HG03439 (cell line): ENCODE measurements around the gene UTF1.
"Not testable (repeated sequence)": the region's sequence is repeated elsewhere in the genome, so short reads cannot be mapped to it uniquely, and the experiment has no call there.

Experiments
- ATAC-seq: cut with Tn5 transposase; IDR thresholded peaks from one replicate; pipeline ENCODE4 v1.9.1; 2021; ENCODE audit warnings: mild to moderate bottlenecking, moderate library complexity; ENCODE audit not compliant: unreplicated experiment

UTF1 gene

GRCh38 chr10:133226251-133226808, 3.7 kb upstream of the UTF1 start:
- no peak for ATAC-seq

GRCh38 chr10:133227256-133227655, 2.8 kb upstream of the UTF1 start:
- no peak for ATAC-seq

GRCh38 chr10:133229265-133230043, 563 bp upstream of the UTF1 start:
- no peak for ATAC-seq

GRCh38 chr10:133230387-133231195, 574 bp downstream of the UTF1 start:
- no peak for ATAC-seq

GRCh38 chr10:133231244-133231945, 1.4 kb downstream of the UTF1 start:
- no peak for ATAC-seq

- no peak for ATAC-seq
Measured at GRCh38 chr10:133231946-133232574, 2.0 kb downstream of the UTF1 start.

- ATAC-seq, result not testable (repeated sequence)
Measured at GRCh38 chr10:133234796-133235195, 4.8 kb downstream of the UTF1 start.

GRCh38 chr10:133235265-133235855, 5.3 kb downstream of the UTF1 start:
- no peak for ATAC-seq

GRCh38 chr10:133235932-133236331, 5.9 kb downstream of the UTF1 start:
- ATAC-seq, result no peak

- ATAC-seq, result no peak
Measured at GRCh38 chr10:133236401-133237240, 6.6 kb downstream of the UTF1 start.

- no peak for ATAC-seq
Measured at GRCh38 chr10:133237241-133237587, 7.2 kb downstream of the UTF1 start.

- no peak for ATAC-seq
Measured at GRCh38 chr10:133237588-133238465, 7.8 kb downstream of the UTF1 start, which contains the start of gene VENTX. VENTX (plus strand) TSS chr10:133237855; CDS start chr10:133237915, 60 bp downstream.

- no peak for ATAC-seq
Measured at GRCh38 chr10:133238466-133238804, 8.4 kb downstream of the UTF1 start.

GRCh38 chr10:133239990-133240389, 10.0 kb downstream of the UTF1 start:
- no peak for ATAC-seq

- ATAC-seq, result no peak
Measured at GRCh38 chr10:133241501-133242205, 11.6 kb downstream of the UTF1 start.

- no peak for ATAC-seq
Measured at GRCh38 chr10:133242611-133243356, 12.8 kb downstream of the UTF1 start.

- ATAC-seq, result no peak
Measured at GRCh38 chr10:133243593-133243992, 13.6 kb downstream of the UTF1 start.
